AG09319 (cell line): ENCODE measurements around the gene USP32.

Source experiments
- DNase-seq: peaks from one replicate; pipeline ENCODE4 v3.0.0-alpha.2; 2010; ENCODE audit warnings: low read depth; ENCODE audit errors: extremely low read depth
- CTCF ChIP-seq: IDR thresholded peaks from 2 replicates; pipeline ENCODE4 v1.5.1; 2011; ENCODE audit warnings: low read depth, mild to moderate bottlenecking, inconsistent platforms, low read length, moderate library complexity

USP32 gene

GRCh38 chr17:60300011-60300410 lies 91.9 kb downstream of the USP32 start:
- no peak for DNase-seq
- TF ChIP-seq CTCF: no peak

GRCh38 chr17:60297760-60298401 lies 94.1 kb downstream of the USP32 start:
- DNase-seq: no peak
- no peak for TF ChIP-seq CTCF

GRCh38 chr17:60296177-60296576 lies 95.8 kb downstream of the USP32 start:
- no peak for TF ChIP-seq CTCF
- DNase-seq: no peak

GRCh38 chr17:60293580-60294335 lies 98.2 kb downstream of the USP32 start:
- no peak for TF ChIP-seq CTCF
- no peak for DNase-seq

GRCh38 chr17:60292697-60293096 lies 99.2 kb downstream of the USP32 start:
- no peak for DNase-seq
- no peak for TF ChIP-seq CTCF

- TF ChIP-seq CTCF: no peak
- no peak for DNase-seq
These were observed 107.2 kb downstream of the USP32 start for GRCh38 chr17:60284709-60285108.

GRCh38 chr17:60283816-60284215 lies 108.1 kb downstream of the USP32 start:
- no peak for DNase-seq
- no peak for TF ChIP-seq CTCF
